ENCODE data around the gene RASSF7. TPM values are rescaled to one million over a fixed set of nuclear protein-coding genes. Genes with fewer than 3 reads are reported as not detected.
"Not testable (repeated sequence)": the region's sequence is repeated elsewhere in the genome, so short reads cannot be mapped to it uniquely, and the experiment has no call there.

The RASSF7 gene
- total RNA-seq, 1 experiment from 2014 or later = 28.2 TPM

DNA sequence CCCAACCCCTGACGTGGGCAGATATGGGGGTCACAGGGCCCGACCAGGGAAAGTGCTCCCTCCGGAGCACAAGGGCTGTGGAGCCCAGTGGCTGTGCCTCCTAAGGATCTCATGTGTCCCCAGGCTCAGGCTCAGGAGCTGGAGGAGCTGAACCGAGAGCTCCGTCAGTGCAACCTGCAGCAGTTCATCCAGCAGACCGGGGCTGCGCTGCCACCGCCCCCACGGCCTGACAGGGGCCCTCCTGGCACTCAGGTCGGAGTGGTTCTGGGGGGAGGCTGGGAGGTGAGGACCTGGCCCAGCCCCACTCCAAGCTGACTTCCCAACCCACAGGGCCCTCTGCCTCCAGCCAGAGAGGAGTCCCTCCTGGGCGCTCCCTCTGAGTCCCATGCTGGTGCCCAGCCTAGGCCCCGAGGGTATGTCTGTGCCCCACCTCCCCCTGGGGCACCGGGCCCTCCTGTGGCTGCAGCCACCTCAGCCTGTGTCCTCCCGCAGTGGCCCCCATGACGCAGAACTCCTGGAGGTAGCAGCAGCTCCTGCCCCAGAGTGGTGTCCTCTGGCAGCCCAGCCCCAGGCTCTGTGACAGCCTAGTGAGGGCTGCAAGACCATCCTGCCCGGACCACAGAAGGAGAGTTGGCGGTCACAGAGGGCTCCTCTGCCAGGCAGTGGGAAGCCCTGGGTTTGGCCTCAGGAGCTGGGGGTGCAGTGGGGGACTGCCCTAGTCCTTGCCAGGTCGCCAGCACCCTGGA is 2.5 kb downstream of the RASSF7 start:
- no peaks in the 10 kb centered on the region; the same call in 1 of the 2 replicates for H3K36me3 ChIP-seq (replicated peaks; ENCODE audit: control insufficient read depth, insufficient read depth, low read length)
- H3K4me3 ChIP-seq (ENCODE audit: insufficient read depth, low read depth, low read length) = no peak overlapping the region
- no peak for DNase-seq
- H3K27me3 ChIP-seq (ENCODE audit: control insufficient read depth, insufficient read depth, low read length) = peaks cover 20% of the 10 kb centered on the region; the same call in 1 of the 2 replicates

DNA sequence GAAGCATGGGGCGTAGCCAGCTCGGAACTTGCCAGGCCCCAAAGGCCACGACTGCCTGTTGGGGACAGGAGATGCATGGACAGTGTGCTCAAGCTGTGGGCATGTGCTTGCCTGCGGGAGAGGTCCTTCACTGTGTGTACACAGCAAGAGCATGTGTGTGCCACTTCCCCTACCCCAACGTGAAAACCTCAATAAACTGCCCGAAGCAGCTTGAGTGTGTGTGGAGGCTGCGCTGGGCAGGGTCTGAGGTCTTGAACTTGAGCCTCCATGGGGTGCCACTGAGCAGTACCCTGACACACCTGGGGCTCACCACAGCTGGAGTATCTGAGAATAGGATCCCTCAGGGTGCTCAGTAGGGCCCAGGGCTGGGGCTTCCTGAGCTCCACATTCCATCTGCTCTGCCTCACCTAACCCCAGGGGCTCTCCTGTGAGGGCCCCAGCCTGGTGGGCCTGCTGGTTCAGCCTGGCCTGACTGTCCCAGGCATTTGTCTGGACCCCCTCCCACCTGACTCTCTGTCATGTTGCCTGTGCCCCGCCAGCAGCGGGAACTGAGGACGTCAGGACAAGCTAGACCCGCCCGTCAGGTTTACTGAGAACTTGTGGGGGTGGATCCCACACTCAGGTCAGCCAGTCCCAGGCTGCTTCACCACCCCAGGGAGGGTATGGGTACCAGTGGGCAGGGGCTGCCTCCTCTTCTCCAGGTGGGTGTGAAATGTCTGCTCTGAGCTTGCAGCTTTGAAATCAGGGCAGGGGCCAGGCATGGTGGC is 3.2 kb downstream of the RASSF7 start:
- Histone ChIP-seq H3K36me3 (replicated peaks; ENCODE audit: control insufficient read depth, insufficient read depth, low read length) (no peaks in the 10 kb centered on the region; the same call in 1 of the 2 replicates), H3K27me3 (ENCODE audit: control insufficient read depth, insufficient read depth, low read length) (peaks cover 16% of the 10 kb centered on the region; the same call in 1 of the 2 replicates), H3K4me3 (ENCODE audit: insufficient read depth, low read depth, low read length) (no peak overlapping the region)
- DNase-seq = no peak

DNA sequence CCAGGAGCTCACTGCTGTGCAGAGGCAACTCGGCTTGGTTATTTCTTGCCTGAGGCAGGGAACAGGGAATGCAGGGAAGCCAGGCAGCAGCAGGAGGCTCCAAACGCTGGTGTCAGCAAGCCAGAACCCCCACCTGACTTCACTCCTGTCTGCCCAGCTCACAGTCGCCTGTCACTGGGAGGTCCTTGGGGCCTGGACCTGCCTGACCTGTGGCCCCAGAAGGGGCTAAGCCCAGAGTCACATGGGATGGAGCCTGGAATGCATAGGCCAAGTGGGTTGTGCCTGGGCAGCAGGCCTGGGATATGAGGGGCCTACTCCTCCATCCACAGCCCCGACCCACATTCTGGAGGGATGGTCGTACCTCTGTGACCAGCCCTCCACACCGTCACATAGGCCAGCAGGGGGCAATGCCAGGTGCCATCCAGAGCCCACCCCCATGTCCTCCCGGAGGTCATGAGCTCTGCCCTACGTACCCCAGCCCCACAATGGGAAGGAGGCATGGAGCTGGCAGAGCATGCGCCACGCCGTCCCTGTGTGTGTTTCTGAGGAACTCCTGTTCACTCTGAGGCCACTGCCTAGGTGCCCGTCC is 5.2 kb downstream of the RASSF7 start:
- no peak for DNase-seq
- H3K4me3 ChIP-seq (ENCODE audit: insufficient read depth, low read depth, low read length) = no peak overlapping the region
- H3K27me3 ChIP-seq (ENCODE audit: control insufficient read depth, insufficient read depth, low read length) = peaks cover 18% of the 10 kb centered on the region; the same call in 1 of the 2 replicates
- no peaks in the 10 kb centered on the region; the same call in 1 of the 2 replicates for H3K36me3 ChIP-seq (replicated peaks; ENCODE audit: control insufficient read depth, insufficient read depth, low read length)

DNA sequence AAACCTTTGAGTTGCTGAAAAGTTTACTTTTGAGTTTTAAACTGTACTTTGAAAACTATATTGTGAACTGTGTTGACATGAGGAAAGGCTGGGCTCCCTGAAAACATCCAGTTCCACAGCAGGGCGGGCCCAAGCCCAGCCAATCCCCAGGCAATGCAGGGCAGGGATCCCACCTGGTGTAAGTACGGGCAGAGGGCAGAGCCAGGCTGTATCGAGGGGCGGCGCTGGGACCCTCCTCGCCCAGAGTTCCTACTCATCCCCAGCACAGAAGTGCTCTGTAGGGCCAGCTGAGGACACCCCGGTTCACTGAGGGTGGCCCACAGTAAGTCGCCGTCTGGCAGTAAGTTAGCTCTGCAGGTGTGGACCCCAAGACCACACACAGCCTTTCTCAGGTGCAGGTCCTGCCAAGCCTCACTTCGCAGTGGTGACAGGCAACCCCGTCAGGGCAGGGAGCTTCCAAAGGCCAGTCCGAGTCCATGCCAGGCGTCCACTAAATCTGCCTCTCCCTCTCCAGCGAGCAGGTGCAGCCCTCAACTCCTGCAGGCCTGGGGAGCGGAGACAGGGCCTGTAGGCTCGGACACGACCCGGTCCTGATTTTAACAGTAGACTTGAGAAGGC is 6.3 kb downstream of the RASSF7 start:
- no peak overlapping the region for H3K4me3 ChIP-seq (ENCODE audit: insufficient read depth, low read depth, low read length)
- peaks cover 15% of the 10 kb centered on the region; the same call in 1 of the 2 replicates for H3K27me3 ChIP-seq (ENCODE audit: control insufficient read depth, insufficient read depth, low read length)
- no peak for DNase-seq
- no peaks in the 10 kb centered on the region; the same call in 1 of the 2 replicates for H3K36me3 ChIP-seq (replicated peaks; ENCODE audit: control insufficient read depth, insufficient read depth, low read length)

DNA sequence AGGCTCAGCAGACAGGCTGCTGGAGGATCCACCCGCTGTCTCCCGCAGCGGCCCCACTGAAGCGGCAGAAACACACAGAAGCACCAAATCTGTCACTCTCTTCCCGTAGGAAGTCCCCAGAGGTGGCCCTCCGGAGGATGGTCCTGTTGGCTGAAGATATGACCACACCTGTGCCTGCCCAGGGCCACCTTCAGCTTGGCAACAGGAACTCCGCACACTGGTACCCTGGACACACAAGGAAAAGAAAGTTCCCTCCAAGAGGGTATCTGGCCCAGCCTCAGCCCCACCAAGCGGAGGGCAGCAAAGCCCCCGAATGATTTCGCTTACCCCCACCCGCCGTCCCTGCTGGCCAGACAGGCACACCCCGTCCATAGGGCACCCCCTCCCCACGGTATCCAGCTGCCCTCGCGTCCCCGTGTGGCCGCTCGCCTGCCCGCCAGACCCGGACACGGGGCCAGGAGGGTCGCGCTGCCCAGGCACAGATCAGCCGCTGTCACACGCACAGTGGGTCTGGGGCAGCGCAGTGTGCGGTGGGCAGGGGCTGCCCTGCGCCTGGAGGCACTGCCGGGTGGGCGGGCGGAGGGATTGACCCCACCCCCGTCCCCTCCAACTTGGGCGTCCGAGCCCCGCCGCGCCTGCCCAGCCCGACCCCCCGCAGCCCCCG is 7.0 kb downstream of the RASSF7 start:
- Histone ChIP-seq H3K4me3 (ENCODE audit: insufficient read depth, low read depth, low read length) (peak overlapping the region; percentile 46), H3K36me3 (replicated peaks; ENCODE audit: control insufficient read depth, insufficient read depth, low read length) (no peaks in the 10 kb centered on the region; the same call in 1 of the 2 replicates), H3K27me3 (ENCODE audit: control insufficient read depth, insufficient read depth, low read length) (peaks cover 15% of the 10 kb centered on the region; the same call in 1 of the 2 replicates)
- peak; percentile 76 for DNase-seq

DNA sequence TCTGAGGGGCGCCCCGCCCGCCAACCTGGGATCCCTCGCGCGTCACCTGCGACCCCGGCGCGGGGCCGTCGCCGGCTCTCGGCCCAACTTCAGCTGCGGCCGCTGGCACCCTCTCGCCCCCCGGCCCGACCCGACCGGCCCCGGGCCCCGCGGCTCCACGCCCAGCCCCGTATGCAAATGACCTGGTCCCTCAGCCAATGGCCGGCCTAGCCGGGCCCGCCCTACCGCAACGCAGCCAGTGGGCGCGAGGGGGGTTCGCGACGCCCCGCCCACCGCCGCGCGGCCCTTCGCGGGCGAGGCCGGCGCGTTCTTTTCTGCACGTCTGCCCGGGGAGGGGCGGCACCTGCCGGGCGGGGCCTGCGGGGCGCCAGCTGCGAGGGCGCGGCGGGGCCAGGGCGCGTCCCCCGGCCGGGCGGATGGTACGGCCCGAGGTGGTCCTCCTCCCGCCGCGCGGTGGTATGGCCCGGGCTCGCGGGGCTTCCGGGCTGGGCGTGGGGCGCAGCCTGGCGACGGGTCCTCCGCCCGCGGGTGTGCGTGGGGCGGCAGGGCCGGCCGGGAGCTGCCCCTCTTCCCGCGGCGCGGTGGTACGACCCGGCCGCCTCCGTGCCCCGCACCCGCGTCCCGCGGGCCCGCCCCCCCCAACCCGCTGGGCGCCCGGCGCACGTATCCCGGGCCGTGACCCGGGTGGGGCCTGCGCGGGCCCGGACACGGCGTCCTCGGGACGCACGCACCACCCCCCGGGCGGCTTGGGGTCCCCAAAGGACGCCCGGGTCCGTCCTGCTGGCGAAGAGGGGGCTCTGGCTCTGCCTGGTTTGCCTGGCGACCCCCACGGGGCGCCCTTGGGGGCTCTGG is 7.8 kb downstream of the RASSF7 start:
- Histone ChIP-seq H3K27me3 (ENCODE audit: control insufficient read depth, insufficient read depth, low read length) (peaks cover 18% of the 10 kb centered on the region), H3K36me3 (replicated peaks; ENCODE audit: control insufficient read depth, insufficient read depth, low read length) (no peaks in the 10 kb centered on the region; the same call in 1 of the 2 replicates), H3K4me3 (ENCODE audit: insufficient read depth, low read depth, low read length) (peak overlapping the region; percentile 46)
- DNase-seq = peak; percentile 100

DNA sequence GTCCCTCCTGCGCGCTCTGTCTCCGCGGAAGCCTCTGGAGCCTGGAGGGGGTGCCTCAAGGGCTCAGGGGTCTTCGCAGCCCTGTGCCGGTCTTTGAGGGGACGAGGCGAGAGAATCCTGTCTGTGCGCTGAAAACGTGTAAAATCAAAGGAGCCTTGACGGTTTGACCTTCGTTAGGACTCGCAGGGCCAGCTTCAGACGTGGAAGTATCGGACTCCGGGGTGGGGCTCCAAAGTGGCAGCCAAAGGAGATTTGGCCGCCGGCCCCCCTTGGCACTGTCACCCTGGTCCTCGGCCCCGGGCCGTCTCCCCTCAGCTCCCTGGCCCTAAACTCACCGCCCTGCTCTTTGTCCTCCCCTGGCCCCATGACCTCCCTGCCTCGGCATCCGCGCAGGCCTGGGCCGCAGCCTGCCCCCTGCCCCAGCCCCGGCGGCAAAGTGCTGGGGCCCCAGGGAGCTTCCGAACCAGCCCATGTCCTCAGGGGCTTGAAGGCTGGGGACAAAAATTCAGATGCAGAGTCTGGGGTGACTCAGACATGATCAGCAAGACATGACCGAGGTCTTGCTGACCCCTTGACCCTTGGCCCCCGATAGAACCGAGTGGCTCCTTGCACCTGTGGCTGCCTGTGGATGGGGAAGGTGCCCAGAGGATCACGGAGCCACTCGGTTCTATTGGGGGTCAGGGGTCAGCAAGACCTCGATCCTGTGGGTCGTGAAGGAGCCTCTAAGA is 8.6 kb downstream of the RASSF7 start:
- peak; percentile 78 for DNase-seq

DNA sequence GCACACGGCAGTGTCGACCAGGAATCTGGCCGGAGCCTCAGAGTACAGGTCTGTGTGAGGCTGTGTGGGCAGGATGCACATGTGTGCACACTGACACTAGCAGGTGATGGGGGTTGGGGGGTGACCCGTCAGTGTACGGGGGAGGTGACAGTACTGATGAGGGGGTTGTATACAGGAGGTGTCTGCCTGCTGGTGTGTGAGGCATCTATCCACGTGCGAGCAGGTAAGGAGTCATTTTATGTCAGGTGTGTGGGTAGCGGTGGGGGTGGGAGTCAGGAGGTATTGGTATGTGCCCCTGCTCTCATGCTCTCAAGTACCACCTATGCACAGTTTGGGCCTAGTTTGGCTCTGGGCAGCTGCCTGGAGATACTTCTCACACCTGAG is 11.0 kb downstream of the RASSF7 start:
- H3K36me3 ChIP-seq (replicated peaks; ENCODE audit: control insufficient read depth, insufficient read depth, low read length) = no peaks in the 10 kb centered on the region
- DNase-seq = no peak
- no peak overlapping the region for H3K4me3 ChIP-seq (ENCODE audit: insufficient read depth, low read depth, low read length)
- H3K27me3 ChIP-seq (ENCODE audit: control insufficient read depth, insufficient read depth, low read length) = peaks cover 33% of the 10 kb centered on the region

More for the DNA sequence above, 8.6 kb downstream of the RASSF7 start:
- Histone ChIP-seq H3K27me3 (ENCODE audit: control insufficient read depth, insufficient read depth, low read length) (peaks cover 21% of the 10 kb centered on the region), H3K36me3 (replicated peaks; ENCODE audit: control insufficient read depth, insufficient read depth, low read length) (no peaks in the 10 kb centered on the region; the same call in 1 of the 2 replicates), H3K4me3 (ENCODE audit: insufficient read depth, low read depth, low read length) (peak overlapping the region; percentile 46)

DNA sequence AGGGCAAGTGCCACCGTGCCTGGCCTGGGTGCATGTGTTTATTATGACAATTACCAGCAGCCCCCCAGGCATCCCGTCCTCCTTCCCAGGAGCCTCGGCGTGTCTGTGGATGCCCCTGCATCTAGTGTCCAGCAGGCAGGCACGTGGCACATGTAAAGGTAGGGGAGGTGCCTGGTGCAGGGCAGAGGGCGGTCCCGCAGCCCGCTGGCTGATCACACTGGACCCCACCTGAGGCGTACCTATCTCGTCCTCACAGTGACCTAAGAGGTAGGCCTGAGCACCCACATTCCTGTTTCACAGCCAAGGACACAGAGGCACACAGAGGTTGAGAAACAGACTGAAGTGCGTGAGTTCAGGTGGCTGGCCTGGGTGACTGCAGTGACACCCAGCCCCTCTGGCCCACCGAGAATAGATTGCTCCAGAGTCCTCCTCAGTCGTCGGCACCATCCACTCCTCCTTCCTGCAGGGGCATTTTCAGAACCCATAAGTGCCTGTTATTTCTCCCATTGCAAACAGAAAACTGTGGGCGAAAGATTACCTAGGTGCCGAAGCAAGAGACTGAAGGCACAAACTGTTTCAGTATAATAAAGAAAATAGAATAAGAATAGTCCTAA is 12.5 kb downstream of the RASSF7 start:
- Histone ChIP-seq H3K27me3 (ENCODE audit: control insufficient read depth, insufficient read depth, low read length) (peaks cover 23% of the 10 kb centered on the region), H3K4me3 (ENCODE audit: insufficient read depth, low read depth, low read length) (no peak overlapping the region), H3K36me3 (replicated peaks; ENCODE audit: control insufficient read depth, insufficient read depth, low read length) (no peaks in the 10 kb centered on the region)
- no peak for DNase-seq

DNA sequence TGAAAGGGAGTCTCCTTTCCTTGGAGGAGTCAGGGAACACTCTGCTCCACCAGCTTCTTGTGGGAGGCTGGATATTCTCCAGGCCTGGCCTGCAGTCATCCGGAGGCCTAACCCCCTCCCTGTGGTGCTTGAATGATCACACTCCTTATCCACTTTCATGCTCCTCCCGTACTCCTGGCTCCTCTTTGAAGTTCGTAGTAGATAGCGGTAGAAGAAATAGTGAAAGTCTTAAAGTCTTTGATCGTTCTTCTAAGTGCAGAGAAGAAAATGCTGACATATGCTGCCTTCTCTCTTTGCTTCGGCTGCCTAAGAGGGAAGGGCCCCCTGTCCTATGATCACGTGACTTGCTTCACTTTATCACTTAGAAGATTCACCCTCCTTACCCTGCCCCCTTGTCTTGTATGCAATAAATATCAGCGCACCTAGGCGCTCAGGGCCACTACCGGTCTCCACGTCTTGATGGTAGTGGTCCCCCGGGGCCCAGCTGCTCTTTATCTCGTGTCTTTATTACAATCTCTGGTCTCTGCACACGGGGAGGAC is 13.3 kb downstream of the RASSF7 start:
- DNase-seq; H3K36me3 ChIP-seq (replicated peaks; ENCODE audit: control insufficient read depth, insufficient read depth, low read length); H3K4me3 ChIP-seq (ENCODE audit: insufficient read depth, low read depth, low read length): not testable (repeated sequence)
- peaks cover 20% of the 10 kb centered on the region for H3K27me3 ChIP-seq (ENCODE audit: control insufficient read depth, insufficient read depth, low read length)

DNA sequence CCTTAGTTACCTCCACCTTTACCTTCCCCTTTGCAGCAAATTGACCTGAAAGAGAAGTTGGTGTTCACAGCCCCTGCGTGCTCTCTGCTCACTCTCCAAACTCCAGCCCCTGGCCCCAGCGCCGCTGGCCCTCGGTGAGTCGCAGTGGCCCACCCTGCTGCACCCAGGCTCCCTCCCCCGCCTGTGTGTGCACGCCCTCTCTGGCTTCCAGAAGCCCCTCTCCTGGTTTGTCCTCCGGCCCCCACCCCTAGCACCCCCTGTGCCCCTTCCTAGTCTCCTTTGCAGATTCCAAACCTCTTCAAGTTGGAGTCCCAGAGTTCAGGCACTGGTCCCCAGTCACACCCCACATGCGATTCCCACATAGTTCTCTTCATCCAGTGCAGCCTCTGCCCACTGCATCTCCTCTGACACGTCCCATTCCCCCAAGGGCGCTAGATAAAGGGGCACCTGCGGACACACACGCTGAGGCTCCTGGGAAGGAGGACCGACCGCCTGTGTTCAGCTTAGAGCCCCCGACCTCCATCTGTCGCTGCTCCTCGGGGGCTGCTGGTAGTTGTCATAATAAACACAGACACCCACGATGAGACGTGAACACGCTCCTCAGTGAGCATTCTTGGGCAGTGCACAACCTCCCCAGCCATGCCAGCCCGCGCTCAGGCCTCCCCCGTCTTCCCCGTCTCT is 14.0 kb downstream of the RASSF7 start:
- Histone ChIP-seq H3K36me3 (replicated peaks; ENCODE audit: control insufficient read depth, insufficient read depth, low read length) (no peaks in the 10 kb centered on the region; the same call in 1 of the 2 replicates), H3K27me3 (ENCODE audit: control insufficient read depth, insufficient read depth, low read length) (peaks cover 18% of the 10 kb centered on the region), H3K4me3 (ENCODE audit: insufficient read depth, low read depth, low read length) (peak overlapping the region; percentile 70)
- no peak for DNase-seq

All from H7 (cell line).